COLO668 (cell line): ENCODE data around the gene P2RX5.
"Not testable (repeated sequence)": the region's sequence is repeated elsewhere in the genome, so short reads cannot be mapped to it uniquely, and the experiment has no call there.

Source experiments
- DNase-seq: peaks from one replicate; lab custom pipeline; 2025; ENCODE audit not compliant: unreplicated experiment; lab: John Stamatoyannopoulos, UW

The P2RX5 gene

GRCh38 chr17:3695723-3696411 is at the start of gene P2RX5:
P2RX5 (minus strand) TSS chr17:3696155; CDS start chr17:3696005, 150 bp downstream.
- peak; percentile 9 for DNase-seq

- no peak for DNase-seq
These were observed 49.1 kb upstream of the P2RX5 start for GRCh38 chr17:3745071-3745470.

DNA sequence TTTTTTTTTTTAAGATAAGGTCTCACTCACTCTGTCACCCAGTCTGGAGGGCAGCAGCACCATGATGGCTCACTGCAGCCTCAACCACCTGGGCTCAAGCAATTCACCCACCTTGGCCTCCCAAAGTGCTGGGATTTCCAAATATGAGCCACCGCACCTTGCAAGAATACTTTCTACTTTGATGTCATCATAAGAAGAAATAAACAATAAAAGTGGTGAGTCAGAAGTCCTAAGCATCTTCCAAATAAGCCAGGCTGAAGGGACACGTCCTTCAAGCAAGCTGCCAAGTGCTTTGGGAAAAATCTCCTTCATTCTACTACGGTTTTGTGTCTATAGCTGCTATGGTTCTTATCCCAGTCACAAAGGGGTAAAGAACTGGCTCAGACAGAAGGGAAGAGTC is 48.1 kb upstream of the P2RX5 start:
- no peak for DNase-seq

- DNase-seq = no peak
These were observed 44.7 kb upstream of the P2RX5 start for GRCh38 chr17:3740611-3741073.

DNA sequence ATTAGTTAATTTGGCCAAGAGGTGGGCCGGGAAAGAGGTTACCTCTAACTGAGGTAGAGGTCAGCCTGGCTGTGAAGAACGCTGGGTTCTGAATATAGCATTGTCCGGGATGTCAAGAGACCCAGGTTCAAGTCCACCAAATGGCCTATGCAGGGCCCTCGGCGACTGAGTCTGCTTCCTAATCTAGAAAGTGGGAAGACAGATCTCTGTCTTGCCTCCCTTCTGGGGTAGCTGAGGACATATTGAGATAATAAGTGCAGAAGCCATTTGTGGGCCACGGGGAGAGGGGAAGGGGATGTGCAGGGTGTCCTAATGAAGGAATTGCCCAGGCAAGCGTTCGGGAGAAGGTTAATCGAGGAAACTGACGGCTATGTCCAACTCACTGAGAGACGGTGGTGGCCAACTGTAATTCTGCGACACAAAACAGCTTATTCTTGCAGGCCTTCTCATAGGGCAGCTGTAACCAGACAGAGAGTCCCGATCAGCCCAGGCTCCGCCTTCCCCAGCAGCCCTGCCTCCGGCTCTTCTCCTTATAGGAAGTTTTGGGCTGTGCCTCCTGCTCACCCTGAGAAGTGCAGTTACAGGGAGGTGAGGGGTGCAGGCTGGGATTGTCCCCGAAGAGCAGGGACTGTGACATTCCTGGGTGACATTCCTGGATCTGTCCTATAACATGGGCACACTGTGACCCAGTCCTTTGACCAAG is 43.6 kb upstream of the P2RX5 start:
- no peak for DNase-seq

DNA sequence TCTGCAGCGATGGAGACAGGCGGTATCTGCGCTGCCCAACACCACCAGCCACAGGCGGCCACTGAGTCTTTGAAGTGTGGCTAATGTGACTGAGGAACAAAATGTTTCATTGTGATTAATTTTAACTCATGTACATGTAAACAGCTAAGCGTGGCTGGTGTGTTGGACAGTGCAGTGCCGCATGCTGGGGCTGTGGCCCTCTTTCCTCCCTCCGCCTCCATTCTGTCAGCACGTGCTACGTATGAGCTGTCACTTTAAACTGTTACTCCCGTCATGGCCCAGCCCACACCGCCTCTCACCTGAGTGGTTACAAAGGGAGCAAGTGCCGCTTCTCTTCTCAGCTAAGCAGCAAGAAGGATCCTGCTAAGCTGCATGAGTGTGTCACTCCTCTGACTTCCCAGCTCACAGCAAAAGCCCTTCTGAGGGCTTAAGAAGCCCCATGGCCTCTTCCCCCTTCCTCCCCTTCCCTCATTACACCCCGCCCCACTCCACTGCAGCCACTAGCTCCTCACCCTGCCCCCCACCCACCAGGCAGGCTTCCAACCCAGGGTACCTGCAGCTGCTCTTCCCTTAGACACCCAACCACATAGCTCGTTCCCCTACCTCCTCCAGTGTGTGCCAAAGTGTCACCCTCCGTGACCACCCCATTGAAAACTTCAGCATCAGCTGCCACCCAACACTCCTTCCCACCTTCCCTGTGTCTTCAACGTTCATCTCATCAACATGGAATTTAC is 42.8 kb upstream of the P2RX5 start:
- DNase-seq = peak; percentile 27

GRCh38 chr17:3735515-3735914 is 39.6 kb upstream of the P2RX5 start:
- DNase-seq = no peak

- not testable (repeated sequence) for DNase-seq
These were observed 38.9 kb upstream of the P2RX5 start for GRCh38 chr17:3734911-3735276.

- no peak for DNase-seq
These were observed 36.3 kb upstream of the P2RX5 start for GRCh38 chr17:3732210-3732621.

DNA sequence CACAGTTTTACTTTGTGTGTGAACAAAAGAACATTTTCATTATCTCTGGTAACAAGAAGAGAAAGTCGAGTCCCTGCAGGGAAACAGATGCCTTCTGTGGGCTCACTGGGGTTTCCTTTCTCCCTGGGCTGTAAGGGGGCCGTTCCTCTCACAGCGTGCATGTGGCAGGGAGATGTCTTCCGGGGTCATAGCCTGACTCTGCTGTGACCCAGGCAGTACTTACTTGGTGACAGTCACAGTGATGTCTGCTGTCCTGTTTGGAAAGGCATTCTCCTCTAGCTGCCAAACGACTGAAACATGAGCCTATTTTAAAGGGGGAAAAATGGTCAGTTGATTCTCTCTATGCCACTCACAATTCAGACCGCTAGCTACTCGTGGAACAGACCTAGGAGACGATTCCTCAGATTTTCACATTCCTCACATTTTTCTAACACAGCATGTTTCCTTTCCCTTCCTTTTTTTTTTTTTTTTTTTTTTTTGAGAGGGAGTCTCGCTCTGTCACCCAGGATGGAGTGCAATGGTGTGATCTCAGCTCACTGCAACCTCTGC is 35.0 kb upstream of the P2RX5 start:
- no peak for DNase-seq

- DNase-seq = peak; percentile 46
These were observed 33.9 kb upstream of the P2RX5 start for GRCh38 chr17:3729881-3730280.

GRCh38 chr17:3728099-3728498 is 32.1 kb upstream of the P2RX5 start:
- not testable (repeated sequence) for DNase-seq

DNA sequence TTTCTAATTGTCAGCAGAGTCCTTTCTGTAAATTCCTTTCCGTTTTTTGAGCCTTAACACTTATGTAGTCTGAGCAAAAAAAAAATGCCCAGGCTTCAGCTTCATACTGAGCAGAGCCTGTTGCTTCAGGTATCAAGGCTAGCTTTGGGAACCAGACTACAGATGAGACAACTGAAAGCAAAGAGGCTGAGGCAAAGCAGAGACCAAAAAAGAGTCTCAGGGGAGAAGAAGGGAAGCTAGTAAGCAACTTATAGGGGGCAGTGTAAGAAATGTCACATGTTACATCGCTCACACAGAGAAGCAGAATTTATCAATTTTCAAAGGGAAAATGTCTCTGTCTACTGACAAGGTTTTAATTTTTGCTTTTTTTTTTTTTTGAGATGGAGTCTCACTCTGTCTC is 31.1 kb upstream of the P2RX5 start:
- no peak for DNase-seq

DNA sequence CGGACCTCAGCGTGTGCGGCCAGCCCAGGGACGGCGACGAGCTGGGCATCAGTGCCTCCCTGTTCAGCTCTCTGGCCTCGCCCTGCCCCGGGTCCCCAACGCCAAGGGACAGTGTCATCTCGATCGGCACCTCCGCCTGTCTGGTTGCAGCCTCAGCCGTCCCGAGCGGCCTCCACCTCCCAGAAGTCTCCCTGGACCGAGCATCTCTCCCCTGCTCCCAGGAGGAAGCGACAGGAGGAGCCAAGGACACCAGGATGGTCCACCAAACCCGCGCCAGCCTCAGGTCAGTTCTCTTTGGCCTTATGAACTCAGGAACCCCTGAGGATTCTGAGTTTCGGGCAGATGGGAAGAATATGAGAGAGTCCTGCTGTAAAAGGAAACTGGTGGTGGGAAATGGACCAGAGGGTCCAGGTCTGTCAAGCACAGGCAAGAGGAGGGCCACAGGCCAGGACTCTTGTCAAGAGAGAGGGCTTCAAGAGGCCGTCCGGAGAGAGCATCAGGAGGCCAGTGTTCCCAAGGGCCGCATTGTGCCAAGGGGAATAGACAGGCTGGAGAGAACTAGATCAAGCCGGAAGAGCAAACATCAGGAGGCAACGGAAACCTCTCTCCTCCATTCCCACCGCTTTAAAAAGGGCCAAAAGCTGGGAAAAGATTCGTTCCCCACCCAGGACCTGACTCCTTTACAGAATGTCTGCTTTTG is 28.6 kb upstream of the P2RX5 start:
- peak; percentile 14 for DNase-seq

DNA sequence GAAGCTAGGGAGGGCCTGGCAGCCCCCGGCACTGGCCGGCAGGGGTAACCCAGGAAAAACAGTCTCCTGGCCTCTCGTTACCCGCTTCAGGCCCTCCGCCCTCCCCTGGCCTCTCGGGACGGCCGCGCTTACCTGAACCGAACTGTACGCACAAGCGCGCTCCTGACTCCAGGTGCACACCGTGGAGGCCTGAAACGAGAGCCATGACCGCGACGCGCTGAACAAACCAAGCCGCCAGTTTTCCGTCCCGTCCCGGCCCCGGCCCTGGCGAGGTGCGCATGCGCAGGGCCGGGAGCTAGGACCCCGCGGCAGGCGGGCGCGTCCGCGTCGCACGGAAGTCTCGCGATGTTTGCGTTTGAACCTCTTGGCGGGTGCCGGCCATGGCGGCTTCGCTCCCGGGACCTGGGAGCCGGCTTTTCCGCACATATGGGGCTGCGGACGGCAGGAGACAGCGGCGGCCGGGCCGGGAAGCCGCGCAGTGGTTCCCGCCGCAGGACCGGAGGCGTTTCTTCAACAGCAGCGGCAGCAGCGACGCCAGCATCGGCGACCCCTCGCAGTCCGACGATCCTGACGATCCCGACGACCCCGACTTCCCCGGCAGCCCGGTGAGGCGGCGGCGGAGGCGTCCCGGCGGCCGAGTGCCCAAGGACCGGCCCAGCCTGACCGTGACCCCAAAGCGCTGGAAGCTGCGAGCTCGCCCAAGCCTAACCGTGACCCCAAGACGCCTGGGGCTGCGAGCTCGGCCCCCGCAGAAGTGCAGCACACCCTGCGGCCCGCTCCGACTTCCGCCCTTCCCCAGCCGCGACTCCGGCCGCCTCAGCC is 27.8 kb upstream of the P2RX5 start, which contains the start of gene HASPIN:
TSS of gene HASPIN (plus strand) at position 348 of the 822 bp plus-strand sequence. CDS start at position 381, 33 bp downstream.
- peak; percentile 90 for DNase-seq

DNA sequence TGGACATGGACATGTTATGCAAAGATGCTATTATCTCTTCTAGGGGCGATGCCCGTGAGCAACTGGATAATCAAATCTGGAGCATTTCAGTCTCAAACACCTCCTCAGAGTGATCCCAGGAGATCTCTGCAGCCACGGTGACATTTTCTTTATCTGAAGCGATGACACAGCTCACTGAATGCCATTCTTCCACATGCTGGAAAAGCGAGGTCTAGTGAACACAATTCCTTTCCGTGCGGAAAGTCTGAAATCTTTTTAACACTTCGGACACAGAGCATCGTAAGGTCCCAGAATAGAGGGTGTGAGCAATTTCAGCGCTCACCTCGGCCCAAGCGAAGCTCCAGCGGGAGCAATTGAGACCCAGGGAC is 27.2 kb upstream of the P2RX5 start:
- no peak for DNase-seq

DNA sequence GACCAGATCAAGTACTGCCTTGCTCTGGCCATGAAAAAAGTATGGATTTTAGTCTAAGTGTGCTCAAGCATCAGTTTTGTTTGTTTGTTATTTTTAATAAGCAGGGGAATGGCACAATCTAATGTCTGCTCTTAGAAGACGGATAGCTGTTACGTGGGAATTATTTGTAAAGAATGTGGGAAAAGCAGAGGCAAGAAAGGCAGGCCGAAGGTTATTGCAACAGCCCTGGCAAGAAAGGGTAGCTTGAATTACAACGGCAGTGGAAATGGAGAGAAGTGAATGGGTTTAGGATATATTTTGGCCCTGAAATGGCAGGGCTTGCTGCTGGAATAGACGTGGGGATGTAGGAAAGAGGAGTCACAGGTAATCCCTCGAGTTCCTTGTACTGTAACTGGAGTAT is 26.8 kb upstream of the P2RX5 start:
- DNase-seq = no peak

- no peak for DNase-seq
These were observed 23.3 kb upstream of the P2RX5 start for GRCh38 chr17:3719265-3719664.

- DNase-seq = no peak
These were observed 22.2 kb upstream of the P2RX5 start for GRCh38 chr17:3718201-3718600.

GRCh38 chr17:3715296-3715695 is 19.3 kb upstream of the P2RX5 start:
- no peak for DNase-seq
